Fibroblast of skin of right quadriceps (primary cell): ENCODE data around the gene ALK.
"Not testable (repeated sequence)": the region's sequence is repeated elsewhere in the genome, so short reads cannot be mapped to it uniquely, and the experiment has no call there.

Experiments
- DNase-seq: peaks from one replicate; pipeline ENCODE4 v3.0.0-alpha.2; 2013

Gene ALK

DNA sequence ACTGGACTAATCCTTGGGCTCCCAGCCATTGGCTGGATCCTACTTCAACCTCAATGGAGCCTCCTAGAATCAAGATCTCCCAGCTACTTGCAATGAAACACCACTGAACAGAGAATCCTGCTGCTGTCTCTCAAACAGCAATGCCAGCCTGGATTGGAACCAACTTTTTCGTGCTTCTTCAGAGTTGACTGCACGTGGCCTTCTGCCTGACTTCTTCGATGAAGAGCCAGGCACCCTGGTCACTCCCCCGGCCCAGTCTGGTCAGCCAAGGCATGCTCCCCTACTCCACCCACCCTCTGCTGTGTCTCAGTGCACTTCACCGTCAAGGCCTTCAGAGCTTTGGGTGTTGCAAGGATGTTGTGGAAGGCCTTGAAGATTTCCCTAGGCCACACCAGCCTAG lies 657.5 kb downstream of the ALK start:
- DNase-seq: no peak

DNA sequence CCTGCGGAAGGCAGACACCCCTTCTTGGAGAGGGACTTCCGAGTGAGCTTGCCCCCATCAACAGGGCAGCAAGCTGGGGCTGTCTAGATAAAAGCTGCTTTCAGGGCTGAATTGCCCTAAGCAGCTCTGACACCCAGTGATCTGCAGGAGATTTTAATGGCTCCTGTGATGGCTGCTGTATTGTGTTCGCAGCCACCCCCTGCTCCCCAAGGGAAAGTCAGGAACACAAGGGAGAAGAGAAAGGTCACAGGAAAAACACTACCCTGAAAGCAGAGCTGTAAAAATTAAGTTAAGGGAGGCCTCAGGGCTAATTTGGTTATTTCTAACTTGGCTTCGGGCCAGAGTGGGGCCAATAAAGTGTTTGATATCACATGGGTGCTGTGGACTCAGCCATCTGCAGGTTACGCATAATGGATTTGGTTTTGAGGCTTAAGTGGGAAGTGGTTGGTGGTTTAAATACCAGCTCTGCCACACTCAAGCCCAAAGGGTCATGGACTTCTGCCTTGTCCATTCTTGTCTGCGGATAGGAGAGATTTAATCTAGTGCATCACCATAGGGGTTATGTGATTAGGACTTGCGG lies 658.6 kb downstream of the ALK start:
- DNase-seq: no peak

DNA sequence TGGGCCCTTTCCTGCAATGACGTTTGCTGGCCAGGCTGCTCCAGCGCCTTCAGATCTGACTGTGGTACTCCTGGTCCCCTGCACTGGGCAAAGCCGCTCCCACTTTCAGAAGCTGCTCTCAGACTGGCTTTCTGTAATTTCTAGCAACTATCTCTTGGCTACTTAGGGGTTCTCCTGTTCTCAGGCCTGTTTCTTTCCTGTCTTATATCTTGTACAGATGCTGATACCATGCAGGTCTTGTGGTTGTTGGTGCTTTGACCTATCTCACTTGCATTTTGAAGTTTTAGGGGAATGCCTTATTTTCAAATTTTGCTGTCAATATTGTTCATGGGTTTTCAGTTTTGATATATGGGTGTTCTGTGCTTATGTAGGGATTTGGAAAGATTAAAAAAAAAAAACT lies 660.4 kb downstream of the ALK start:
- DNase-seq: no peak

DNA sequence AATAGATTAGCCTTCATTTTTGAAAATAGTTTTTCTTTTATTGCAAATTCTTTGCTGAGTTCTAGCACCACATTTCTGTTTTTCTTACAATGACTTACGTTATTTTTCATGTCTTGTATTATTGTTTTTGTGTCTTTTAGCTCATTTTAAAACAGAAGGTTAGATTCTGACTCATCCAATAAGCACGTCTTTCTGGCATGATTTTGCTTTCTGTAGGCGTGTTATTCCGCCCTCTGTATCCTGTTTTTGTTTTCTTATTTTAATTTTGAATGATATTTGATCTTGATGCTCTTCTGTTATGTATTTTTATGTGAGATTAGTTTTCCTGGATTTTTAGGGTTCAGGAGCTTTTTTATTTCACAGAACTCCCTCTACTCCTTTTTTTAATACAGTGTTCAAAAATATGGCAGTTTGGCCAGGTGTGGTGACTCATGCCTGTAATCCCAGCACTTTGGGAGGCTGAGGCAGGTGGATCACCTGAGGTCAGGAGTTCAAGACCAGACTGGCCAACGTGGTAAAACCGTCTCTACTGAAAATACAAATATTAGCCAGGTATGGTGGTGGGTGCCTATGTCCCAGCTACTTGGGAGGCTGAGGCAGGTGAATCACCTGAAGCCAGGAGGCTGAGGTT lies 661.1 kb downstream of the ALK start:
- peak; percentile 12 for DNase-seq

DNA sequence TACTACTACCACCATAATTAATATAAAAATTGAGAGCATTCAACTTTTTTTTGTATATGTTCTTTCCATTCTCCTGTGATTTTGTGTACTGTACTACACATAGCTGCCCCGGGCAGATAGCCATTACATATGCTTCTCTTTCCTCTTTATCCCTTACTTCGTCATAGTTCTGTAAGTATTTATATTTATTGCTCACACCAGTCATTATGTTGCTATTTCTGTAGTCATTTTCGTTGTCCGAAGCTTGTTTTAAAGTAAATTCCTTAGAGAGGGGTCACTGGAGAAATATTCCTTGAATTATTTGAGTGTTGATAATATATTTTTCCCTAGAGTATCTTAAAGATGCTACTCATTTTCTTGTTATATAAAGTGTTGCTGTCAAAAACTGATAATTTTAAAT lies 662.2 kb downstream of the ALK start:
- peak; percentile 42 for DNase-seq

DNA sequence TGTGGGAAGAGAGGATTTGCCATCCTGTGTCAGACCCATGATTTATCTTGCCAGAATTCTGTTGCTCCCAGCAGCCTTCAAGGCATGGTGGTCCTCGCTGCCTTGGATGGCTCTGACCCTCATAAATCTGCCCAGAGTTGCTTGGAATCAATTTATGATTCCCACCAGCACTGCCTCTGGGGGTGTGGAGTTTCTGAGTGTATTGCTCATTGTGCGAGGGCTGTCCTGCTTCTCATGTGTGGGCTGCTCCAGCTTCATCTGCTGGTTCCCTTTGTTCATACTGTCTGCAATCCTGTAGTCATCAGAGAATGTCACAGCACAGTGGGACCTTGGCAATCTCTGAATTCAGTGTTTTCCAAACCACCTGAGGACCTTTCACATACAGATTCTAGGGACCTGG lies 666.4 kb downstream of the ALK start:
- no peak for DNase-seq

DNA sequence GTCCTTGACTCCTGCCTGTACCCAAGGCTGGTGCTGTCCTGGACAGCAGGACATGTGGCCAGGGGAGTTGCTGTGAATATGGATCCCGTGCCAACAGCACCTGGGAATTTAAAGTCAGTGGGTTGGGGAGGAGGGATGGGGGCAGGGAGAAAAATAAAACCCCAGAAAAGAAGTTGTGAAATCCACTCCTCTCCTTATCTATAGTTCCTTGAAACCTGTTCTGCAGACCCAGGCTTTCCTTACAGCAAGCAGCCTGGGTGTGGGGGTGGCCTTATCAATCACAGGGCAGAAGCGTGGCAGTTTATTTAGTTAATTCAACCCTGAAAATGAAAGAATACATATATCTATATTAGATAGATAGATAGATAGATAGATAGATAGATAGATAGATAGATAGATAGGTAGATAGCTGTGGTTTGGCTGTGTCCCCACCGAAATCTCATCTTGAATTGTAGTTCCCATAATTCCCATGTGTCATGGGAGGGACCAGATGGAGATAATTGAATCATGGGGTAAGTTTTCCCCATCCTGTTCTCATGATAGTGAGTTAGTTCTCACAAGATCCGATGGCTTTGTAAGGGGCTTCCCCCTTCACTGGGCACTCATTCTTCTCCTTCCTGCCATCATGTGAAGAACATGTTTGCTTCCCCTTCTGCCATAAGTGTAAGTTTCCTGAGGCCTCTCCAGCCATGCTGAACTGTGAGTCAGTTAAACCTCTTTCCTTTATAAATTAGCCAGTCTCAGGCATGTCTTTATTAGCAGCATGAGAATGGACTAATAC lies 667.7 kb downstream of the ALK start:
- DNase-seq: not testable (repeated sequence)

DNA sequence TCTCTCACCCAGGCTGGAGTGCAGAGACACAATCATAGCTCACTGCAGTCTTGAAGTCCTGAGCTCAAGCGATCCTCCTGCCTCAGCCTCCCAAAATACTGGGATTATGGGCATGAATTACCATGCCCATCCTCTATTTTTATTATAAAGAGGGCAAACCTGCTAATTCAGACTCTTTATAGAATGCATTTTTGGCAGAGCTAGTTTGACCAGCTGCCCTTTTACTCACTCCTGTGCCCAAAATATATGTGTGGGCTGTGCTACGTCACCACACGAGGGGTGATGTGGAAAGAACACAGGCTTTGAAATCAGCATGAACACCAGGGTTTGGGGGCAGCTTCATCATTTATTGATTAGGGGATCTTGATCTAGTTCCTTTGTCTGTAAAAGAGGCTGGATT lies 668.4 kb downstream of the ALK start:
- DNase-seq: no peak

DNA sequence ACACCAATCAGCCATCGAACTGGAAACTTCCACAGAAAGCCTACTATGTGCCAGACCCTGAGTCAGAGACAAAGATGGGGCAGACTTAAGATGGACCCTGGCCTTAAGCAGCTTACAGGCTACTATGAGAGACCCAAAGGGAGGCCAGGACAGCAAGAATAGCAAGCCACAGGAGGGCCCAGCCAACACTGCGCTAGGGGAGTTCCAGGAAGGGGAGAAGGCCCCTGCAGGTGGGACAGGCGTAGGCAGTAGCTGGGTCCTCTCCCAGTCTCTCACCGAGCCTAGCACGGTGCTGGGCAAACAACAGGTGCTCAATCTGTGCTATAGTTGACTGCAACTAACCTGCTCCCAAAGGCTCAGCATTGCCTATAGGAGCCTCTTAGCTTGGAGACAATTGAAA lies 670.0 kb downstream of the ALK start:
- no peak for DNase-seq

DNA sequence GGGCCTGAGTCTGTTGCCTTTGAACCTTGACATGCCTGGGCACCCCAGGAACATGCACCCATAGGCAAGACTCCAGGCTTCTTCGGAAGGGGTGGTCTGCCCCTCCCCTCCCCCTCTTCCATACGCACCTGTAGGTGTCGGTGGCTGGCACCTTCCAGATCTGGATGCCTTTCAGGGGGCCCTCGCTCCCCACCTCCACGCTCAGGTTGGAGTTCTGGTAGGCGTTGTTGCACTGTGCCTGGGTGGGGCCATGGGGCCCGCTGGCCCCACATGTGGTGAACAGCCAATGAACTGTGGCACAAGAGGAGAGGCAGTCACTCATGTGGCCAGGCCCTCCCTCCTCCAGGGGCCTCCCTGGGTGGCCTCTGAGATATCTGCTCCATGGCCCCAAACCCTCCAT lies 670.4 kb downstream of the ALK start:
- no peak for DNase-seq

DNA sequence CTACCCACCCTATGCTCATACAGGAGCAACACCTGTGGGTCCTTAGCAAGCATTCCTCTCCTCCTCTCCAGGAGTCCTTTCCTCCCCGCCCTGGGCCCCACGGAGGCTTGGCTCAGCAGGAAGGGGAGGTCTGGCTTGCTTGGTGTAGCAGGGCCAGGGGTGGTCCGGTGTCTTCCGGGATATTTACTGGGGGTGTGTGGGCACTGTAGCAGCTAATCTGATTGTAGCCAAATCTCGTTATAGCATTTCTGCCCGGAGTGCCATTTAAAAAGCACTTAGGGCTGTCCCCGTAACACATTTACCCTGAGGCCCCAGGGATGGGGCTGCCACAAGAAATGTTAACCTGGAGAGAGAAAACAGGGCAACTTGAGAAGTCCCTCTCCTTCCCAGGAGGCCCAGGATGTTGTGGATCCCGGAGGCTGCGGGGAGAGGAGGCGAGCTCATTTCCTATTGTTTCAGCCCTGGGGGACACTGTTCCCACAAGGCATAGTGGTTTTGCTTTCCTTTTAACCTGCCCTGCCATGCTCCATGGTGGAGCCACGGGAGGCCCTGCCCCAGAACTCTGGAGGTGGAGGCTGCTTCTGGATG lies 671.6 kb downstream of the ALK start:
- DNase-seq: no peak

DNA sequence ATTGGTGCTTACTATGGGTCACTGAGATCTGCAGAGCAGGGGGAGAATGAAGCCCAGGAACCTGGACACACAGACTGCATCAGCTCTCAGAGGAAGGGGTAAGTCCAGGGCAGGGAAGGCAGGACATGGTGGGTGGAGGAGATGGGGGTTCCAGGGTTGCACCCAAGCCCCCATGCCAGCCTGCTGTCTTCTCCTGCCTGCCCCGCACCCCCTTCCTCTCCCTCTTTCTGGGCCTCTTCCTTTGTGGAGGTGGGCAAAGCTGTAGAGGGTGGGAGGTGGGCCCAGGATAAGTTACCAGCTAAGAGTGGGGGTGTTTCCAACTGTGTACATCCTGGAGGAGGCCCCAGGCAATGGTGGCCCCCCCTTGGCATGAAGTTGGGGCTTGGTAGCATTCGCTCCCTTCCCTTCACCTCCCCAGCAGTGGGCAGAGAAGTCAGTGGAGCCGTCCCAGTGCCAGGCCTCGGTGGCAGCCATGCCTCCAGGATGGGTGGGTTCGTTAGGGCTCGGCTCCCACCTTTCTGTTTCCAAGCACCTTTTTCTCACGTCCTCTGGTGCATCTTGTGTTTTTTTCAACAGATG lies 674.0 kb downstream of the ALK start:
- DNase-seq: no peak

DNA sequence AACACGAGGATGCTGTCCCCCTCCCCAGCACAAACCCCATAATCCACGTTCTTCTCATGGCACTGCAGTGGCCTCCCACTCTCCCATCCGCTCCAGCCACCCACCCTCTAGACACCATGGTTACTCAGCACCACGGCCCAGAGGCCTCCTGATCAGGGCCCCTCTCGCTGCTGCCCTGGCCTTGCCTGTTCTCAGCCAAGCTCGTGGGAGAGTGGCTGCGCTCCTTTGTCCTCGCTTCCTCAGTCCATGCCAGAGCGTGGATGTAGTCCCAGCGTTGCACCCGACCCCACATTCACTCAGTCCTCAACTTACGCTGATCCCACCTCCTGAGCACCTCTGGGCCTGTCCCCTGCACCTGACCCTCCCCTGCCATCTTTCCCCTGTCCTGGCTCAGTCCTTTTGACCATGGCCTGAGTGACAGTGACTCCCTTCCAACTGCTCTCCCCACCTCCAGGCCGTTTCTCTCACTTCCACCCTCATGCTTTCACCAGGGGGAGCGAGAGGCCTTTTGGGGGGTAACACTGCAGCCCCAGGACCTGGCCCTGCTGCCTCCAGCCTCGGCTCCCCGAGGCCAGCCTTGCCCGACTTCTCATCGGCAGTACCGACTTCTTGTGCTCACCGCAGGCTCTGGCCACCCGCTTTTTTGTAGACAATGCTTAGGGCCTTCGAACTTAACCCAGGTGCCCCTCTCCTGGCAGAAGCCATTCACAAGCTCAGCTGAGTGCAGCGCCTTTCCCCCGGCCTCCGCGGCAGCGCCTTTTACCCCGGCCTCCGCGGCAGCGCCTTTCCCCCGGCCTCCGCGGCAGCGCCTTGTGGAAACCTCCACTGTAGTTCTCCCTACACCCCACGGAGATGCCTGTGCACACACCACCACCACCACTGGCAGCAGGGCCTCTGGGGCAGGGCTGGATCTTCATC lies 674.7 kb downstream of the ALK start:
- no peak for DNase-seq

DNA sequence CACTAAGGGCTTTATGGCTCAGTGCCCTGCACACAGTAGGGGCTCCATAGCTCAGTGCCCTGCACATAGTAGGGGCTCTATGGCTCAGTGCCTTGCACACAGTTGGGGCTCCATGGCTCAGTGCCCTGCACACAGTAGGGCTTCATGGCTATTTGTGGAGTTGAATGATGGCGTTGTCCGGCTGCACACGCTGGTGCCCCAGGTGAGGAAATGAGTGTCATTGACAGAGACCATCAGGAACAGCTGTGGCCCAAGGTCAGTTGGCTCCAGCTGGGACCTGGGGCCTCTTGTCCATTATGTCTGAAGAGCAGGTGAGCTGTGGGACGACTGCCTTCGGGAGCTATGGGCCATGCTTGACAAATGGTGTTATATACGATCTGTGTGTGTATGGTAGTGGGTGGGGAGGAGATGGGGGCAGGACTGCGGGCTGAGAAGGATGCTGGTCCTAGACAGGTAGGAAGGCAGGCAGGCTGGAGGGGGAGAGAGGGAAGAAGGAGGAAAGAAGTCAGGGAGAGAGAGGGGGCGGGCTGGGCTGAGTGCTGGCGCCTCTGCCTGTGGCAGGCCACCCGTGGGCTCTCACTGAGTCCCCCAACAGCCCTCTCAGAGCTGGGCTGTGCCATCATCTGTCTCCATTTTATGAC lies 675.5 kb downstream of the ALK start:
- no peak for DNase-seq

DNA sequence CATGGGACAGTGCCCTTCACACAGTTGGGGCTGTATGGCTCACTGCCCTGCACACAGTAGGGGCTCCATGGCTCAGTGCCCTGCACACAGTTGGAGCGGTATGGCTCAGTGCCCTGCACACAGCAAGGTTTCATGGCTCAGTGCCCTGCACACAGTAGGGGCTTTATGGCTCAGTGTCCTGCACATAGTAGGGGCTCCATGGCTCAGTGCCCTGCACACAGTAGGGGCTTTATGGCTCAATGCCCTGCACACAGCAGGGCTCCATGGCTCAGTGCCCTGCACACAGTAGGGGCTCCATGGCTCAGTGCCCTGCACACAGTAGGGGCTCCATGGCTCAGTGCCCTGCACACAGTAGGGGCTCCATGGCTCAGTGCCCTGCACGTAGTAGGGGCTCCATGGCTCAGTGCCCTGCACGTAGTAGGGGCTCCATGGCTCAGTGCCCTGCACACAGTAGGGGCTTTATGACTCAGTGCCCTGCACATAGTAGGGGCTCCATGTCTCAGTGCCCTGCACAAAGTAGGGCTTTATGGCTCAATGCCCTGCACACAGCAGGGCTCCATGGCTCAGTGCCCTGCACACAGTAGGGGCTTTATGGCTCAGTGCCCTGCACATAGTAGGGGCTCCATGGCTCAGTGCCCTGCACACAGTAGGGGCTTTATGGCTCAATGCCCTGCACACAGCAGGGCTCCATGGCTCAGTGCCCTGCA lies 676.2 kb downstream of the ALK start:
- DNase-seq: not testable (repeated sequence)

DNA sequence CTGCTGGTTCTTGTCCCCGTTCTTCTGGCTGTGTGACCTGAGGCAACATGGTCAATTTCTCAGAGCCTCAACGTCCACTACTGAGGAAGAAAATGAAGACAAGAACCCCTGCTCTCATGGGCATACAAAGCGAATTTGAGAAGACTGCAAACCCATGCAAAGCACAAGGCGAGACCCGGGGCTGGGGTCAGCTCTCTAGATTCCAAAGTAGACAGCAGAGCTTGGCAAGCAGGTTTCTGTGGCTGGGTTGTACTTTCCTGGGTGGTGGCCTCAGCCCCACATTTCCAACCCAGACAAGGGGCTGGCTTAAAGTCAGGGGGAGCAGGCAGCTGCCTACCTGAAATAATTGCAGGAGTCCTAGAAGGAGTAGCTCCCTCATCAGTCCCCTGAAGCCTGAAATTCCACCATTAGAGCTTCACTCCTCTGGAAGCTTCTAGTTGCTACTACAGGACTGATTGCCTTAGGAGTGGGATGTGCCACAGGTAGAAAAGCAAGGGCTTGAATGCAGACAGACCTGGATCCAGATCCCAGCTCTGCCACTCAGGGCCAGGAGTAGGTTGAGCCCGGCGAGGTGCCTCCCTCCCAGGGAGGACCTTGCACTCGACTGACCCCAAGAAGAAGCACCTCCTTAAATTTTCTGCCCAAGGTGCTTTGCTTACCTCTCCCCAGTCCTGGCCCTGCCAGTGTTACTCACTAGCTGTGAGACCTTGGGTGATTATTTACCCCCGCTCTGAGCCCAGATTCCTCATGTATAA lies 678.6 kb downstream of the ALK start:
- DNase-seq: no peak

DNA sequence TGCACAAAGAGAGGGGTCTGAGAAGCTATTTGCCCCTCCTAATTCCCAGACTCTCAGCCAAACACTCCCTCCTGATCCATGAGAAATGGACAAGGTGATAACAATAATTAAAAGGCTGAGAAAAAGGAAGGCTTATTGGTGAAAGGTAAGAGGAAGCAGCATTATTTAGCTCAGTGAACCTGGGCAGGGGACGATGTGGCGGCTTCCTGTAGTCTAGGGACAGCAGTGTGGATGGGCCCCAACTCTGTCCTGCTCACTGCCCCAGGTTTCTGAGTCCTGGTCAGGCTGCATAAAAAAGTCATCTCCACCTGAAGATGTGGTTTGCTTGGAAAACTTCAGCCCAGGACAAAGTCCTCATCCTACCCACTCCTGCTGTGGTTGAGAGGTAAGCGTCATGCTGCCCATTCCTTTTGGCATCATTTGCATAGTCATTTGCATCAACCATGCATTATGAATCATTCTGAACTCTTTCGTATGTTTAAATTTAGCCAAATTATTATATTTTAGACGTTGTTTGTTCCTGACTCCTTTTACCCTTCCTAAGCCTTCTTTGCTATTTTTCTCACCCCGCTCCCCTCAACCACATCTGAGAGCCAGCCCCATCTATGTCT lies 679.3 kb downstream of the ALK start:
- DNase-seq: no peak

DNA sequence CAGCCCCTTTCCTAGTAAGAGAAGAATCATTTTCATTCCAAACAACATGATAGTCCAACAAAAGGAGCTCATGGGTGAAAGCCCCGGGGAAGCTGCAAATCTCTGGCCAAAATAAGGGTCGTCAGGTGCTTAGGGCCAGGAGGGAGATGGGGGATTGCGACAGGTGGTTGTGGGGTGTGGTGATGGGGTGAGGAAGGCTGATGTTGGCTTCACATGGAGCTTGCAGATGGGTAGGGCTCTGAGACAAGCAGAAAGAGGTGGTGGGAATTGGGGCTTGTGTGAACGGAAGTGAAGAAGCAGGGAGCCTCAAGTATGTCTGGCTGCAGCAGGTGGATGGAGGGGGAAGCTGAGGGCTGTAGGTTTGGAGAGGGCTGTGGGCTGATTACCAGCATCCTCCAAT lies 680.0 kb downstream of the ALK start:
- DNase-seq: no peak

DNA sequence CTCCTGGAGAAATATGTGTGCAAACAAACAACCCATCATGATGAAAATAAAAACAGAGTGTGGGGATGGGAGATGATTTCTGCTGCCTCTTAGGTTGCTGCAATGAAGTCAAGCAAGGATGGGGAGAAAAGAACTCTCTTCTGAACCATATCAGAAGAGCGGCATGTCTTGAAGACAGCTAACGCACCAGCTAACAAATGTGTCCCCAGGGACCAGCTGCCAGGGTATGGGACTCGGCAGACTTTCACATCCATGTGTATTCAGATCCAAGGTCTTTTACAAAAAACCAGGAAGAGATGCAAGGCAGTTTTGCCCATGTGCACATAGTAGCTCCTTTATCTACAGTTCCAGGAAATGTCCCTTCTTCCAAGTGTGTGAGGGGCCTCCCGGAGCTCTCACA lies 680.8 kb downstream of the ALK start:
- no peak for DNase-seq
